H1 (cell line): Measurements from ENCODE around the gene PIAS4. TPM values are rescaled to one million over a fixed set of nuclear protein-coding genes. Genes with fewer than 3 reads are reported as not detected.
A peak's percentile ranks its signal among the peaks of the same experiment; 100 is the strongest.

Source experiments
- CTCF ChIA-PET: fragments of 300-600 bp; sonication (Branson Sonifier 250); formaldehyde crosslinking; loops from one replicate; lab custom pipeline; 2021; ENCODE audit not compliant: partially characterized antibody; lab: Charles Lee
- POLR2A ChIA-PET: fragments of 300-600 bp; sonication (Branson Sonifier 250); formaldehyde crosslinking; loops from one replicate; lab custom pipeline; 2021; ENCODE audit warnings: inconsistent platforms; ENCODE audit not compliant: partially characterized antibody; lab: Charles Lee
- DNase-seq, 2 experiments: peaks; one replicate each; pipeline versions ENCODE4 v3.0.0 to v3.0.0-alpha.2; 2010 to 2022; ENCODE audit warnings: low spot score in 2 of 2, low read depth in 1 of 2, mixed read lengths in 1 of 2
- FAIRE-seq: peaks from 2 replicates; lab custom pipeline; 2011; peaks lifted over from hg19 to GRCh38; lab: Jason Lieb, UNC
- H2AFZ ChIP-seq: 2 replicates; pipeline ENCODE4 v1.8.1; 2012; ENCODE audit warnings: low read length, inconsistent platforms
- H2AK5ac ChIP-seq: 2 replicates; pipeline ENCODE4 v1.6.1; 2013; ENCODE audit warnings: low read depth, low read length
- H2BK120ac ChIP-seq: replicated peaks from 2 replicates; pipeline ENCODE3; 2013; ENCODE audit warnings: low read depth, low read length, inconsistent platforms
- H2BK12ac ChIP-seq: 2 replicates; pipeline ENCODE4 v1.6.1; 2013; ENCODE audit warnings: low read depth, low read length
- H2BK15ac ChIP-seq: 2 replicates; pipeline ENCODE4 v1.6.1; 2013; ENCODE audit warnings: low read length
- H2BK20ac ChIP-seq: 2 replicates; pipeline ENCODE4 v1.6.1; 2013; ENCODE audit warnings: low read length
- H2BK5ac ChIP-seq: 2 replicates; pipeline ENCODE4 v1.6.1; 2013; ENCODE audit warnings: low read depth, low read length
- H3K14ac ChIP-seq: 2 replicates; pipeline ENCODE4 v1.6.1; 2013; ENCODE audit warnings: inconsistent platforms; ENCODE audit not compliant: insufficient read length
- H3K18ac ChIP-seq: 2 replicates; pipeline ENCODE4 v1.6.1; 2013; ENCODE audit warnings: low read length; ENCODE audit errors: extremely low read depth
- H3K23ac ChIP-seq: 2 replicates; pipeline ENCODE4 v1.6.1; 2013; ENCODE audit warnings: inconsistent platforms; ENCODE audit not compliant: insufficient read length
- H3K23me2 ChIP-seq: 2 replicates; pipeline ENCODE4 v1.6.1; 2013; ENCODE audit warnings: low read depth, low read length
- H3K27ac ChIP-seq: 2 replicates; pipeline ENCODE4 v1.6.1; 2011; ENCODE audit warnings: low read depth, low read length, inconsistent platforms
- H3K27me3 ChIP-seq, 4 experiments: replicated peaks in 1 of 4; 1 replicate in 1 of 4; 2 replicates in 3 of 4; pipeline versions ENCODE4 v1.6.1 to v1.8.1; 2011 to 2013; ENCODE audit warnings: low read length in 3 of 4, mild to moderate bottlenecking in 3 of 4, inconsistent platforms in 2 of 4, mixed read lengths in 2 of 4, moderate library complexity in 1 of 4; ENCODE audit not compliant: control insufficient read depth in 3 of 4, insufficient read depth in 3 of 4; ENCODE audit errors: extremely low read depth in 1 of 4
- H3K36me3 ChIP-seq, 4 experiments: 2 replicates each; pipeline versions ENCODE4 v1.6.1 to v1.8.1; 2011 to 2013; ENCODE audit warnings: mild to moderate bottlenecking in 4 of 4, low read length in 3 of 4, moderate library complexity in 2 of 4, control low read depth in 1 of 4, inconsistent platforms in 1 of 4; ENCODE audit not compliant: insufficient read depth in 4 of 4, control insufficient read depth in 2 of 4
- H3K4ac ChIP-seq: replicated peaks from 2 replicates; pipeline ENCODE3; 2013; ENCODE audit warnings: low read length, low read depth, mixed read lengths, inconsistent platforms; ENCODE audit not compliant: insufficient read length
- H3K4me1 ChIP-seq, 4 experiments: replicated peaks in 1 of 4; 1 replicate in 1 of 4; 2 replicates in 3 of 4; pipeline versions ENCODE4 v1.6.1 to v1.8.1; 2011 to 2013; ENCODE audit warnings: low read length in 3 of 4, inconsistent platforms in 2 of 4, mixed read lengths in 1 of 4; ENCODE audit not compliant: insufficient read depth in 4 of 4, control insufficient read depth in 3 of 4
- H3K4me2 ChIP-seq, 2 experiments: 2 replicates each; pipeline versions ENCODE4 v1.6.1 to v1.8.1; 2011 to 2013; ENCODE audit warnings: low read depth in 2 of 2, low read length in 2 of 2, control low read depth in 1 of 2, inconsistent platforms in 1 of 2, mild to moderate bottlenecking in 1 of 2; ENCODE audit not compliant: insufficient read depth in 1 of 2
- H3K4me3 ChIP-seq, 4 experiments: fragments of 200-600, 300-600 bp in 1 of 4; sonication (generic), shearing (Covaris generic), sonication (Bioruptor Twin) in 1 of 4; 2 replicates each; pipeline versions ENCODE4 v1.5.1 to v1.8.1; 2011 to 2016; ENCODE audit warnings: low read length in 4 of 4, low read depth in 3 of 4, control low read depth in 2 of 4, inconsistent platforms in 2 of 4, mild to moderate bottlenecking in 2 of 4, mixed read lengths in 1 of 4, moderate library complexity in 1 of 4; ENCODE audit not compliant: insufficient read depth in 2 of 4; ENCODE audit errors: extremely low read depth in 1 of 4
- H3K56ac ChIP-seq: replicated peaks from 2 replicates; pipeline ENCODE3; 2013; ENCODE audit warnings: low read depth, mild to moderate bottlenecking, mixed read lengths, low read length, inconsistent platforms; ENCODE audit not compliant: insufficient read length
- H3K79me1 ChIP-seq: 2 replicates; pipeline ENCODE4 v1.6.1; 2013; ENCODE audit warnings: low read depth, low read length, control low read depth
- H3K79me2 ChIP-seq, 2 experiments: 2 replicates each; pipeline versions ENCODE4 v1.6.1 to v1.8.1; 2012 to 2013; ENCODE audit warnings: low read length in 2 of 2, mild to moderate bottlenecking in 2 of 2, inconsistent platforms in 1 of 2; ENCODE audit not compliant: insufficient read depth in 2 of 2, control insufficient read depth in 1 of 2
- H3K9ac ChIP-seq, 4 experiments: replicated peaks in 1 of 4; 1 replicate in 1 of 4; 2 replicates in 3 of 4; pipeline versions ENCODE4 v1.6.1 to v1.8.1; 2011 to 2013; ENCODE audit warnings: low read depth in 3 of 4, low read length in 3 of 4, control low read depth in 2 of 4, mild to moderate bottlenecking in 2 of 4, moderate library complexity in 2 of 4, inconsistent platforms in 1 of 4; ENCODE audit errors: extremely low read depth in 1 of 4
- H3K9me3 ChIP-seq, 2 experiments: 2 replicates each; pipeline versions ENCODE4 v1.6.1 to v1.8.1; 2012 to 2013; ENCODE audit warnings: mild to moderate bottlenecking in 2 of 2, moderate library complexity in 2 of 2, control low read depth in 1 of 2, inconsistent platforms in 1 of 2, low read depth in 1 of 2, low read length in 1 of 2, mixed read lengths in 1 of 2; ENCODE audit not compliant: insufficient read depth in 2 of 2
- H4K20me1 ChIP-seq, 2 experiments: replicated peaks in 1 of 2; 2 replicates each; pipeline versions ENCODE3 to v1.8.1; 2011 to 2013; ENCODE audit warnings: inconsistent platforms in 2 of 2, low read length in 2 of 2, mild to moderate bottlenecking in 1 of 2; ENCODE audit not compliant: insufficient read depth in 2 of 2, control insufficient read depth in 1 of 2
- H4K5ac ChIP-seq: 2 replicates; pipeline ENCODE4 v1.6.1; 2013; ENCODE audit warnings: low read length, low read depth, mixed read lengths, inconsistent platforms; ENCODE audit not compliant: insufficient read length
- H4K8ac ChIP-seq: 2 replicates; pipeline ENCODE4 v1.8.0; 2013; ENCODE audit warnings: mild to moderate bottlenecking, moderate library complexity, low read length, inconsistent platforms; ENCODE audit not compliant: insufficient read depth; ENCODE audit errors: extremely low read depth
- H4K91ac ChIP-seq: replicated peaks from 2 replicates; pipeline ENCODE3; 2013; ENCODE audit warnings: low read length, mixed read lengths, inconsistent platforms; ENCODE audit not compliant: insufficient read length
- KDM1A ChIP-seq: fragments of 200-600, 300-600 bp; sonication (generic); IDR thresholded peaks from 2 replicates; pipeline ENCODE4 v1.7.1; 2016; ENCODE audit warnings: mild to moderate bottlenecking, low read length, borderline replicate concordance
- MAFK ChIP-seq: IDR thresholded peaks from 2 replicates; pipeline ENCODE4 v1.6.1; 2012; ENCODE audit warnings: low read depth, mild to moderate bottlenecking, improper control_type of control experiment, low read length
- NANOG ChIP-seq: IDR thresholded peaks from 2 replicates; pipeline ENCODE4 v1.6.1; 2011; ENCODE audit warnings: low read length, low read depth, mild to moderate bottlenecking, inconsistent platforms; ENCODE audit not compliant: insufficient read depth, poor library complexity, severe bottlenecking
- NRF1 ChIP-seq: IDR thresholded peaks from 2 replicates; pipeline ENCODE4 v1.6.1; 2011; ENCODE audit warnings: mild to moderate bottlenecking, low read depth, low read length, improper control_type of control experiment
- SAP30 ChIP-seq: fragments of 300-600 bp; sonication (generic); IDR thresholded peaks from 2 replicates; pipeline ENCODE4 v1.7.1; 2012; ENCODE audit warnings: low read length, moderate library complexity, mild to moderate bottlenecking, inconsistent platforms; ENCODE audit not compliant: insufficient read depth, insufficient replicate concordance
- TBP ChIP-seq: IDR thresholded peaks from 2 replicates; pipeline ENCODE4 v1.6.1; 2011; ENCODE audit warnings: low read depth, low read length, improper control_type of control experiment
- WGBS, 2 experiments: shearing (Covaris generic) in 1 of 2; methylation state at CpG; one replicate each; pipeline versions ENCODE4 v1.1.6 to v1.1.7; 2013 to 2015; ENCODE audit warnings: low lambda C conversion rate in 2 of 2, mixed read lengths in 2 of 2, inconsistent platforms in 1 of 2, low coverage in 1 of 2, missing lambda C conversion rate in 1 of 2; ENCODE audit not compliant: insufficient replicate concordance in 2 of 2, insufficient coverage in 1 of 2, insufficient read length in 1 of 2; ENCODE audit errors: extremely low coverage in 1 of 2, missing lambda C conversion rate in 1 of 2; 5-methylcytosine and 5-hydroxymethylcytosine counted together
- polyA plus RNA-seq, 7 experiments: library from polyadenylated mRNA; depleted of rRNA in 3 of 7; stranded (reverse) in 5 of 7; unstranded in 2 of 7; fragments of >200 nt in 5 of 7; fragments of 200-250 nt in 2 of 7; gene quantifications; 1 replicate in 5 of 7; 2 replicates in 1 of 7; 4 replicates in 1 of 7; pipeline versions ENCODE4 v1.2.1 to v1.2.3, GENCODE V29; 2011 to 2013; ENCODE audit warnings: missing spikeins in 2 of 7, mixed read lengths in 2 of 7
- total RNA-seq: library from RNA; stranded (reverse); fragmentation: NEBNext Ultra II Directional; extraction: Animal tissue kit (Norgen Biotek cat#: 25700); gene quantifications from 2 replicates; pipeline ENCODE4 v1.2.1, GENCODE V29; 2021
- TF ChIP-seq, protein P1 (sequence below), 3 experiments: IDR thresholded peaks; 1 replicate in 2 of 3; 2 replicates in 1 of 3; pipeline versions ENCODE4 v1.5.1 to v1.6.1; 2011; ENCODE audit warnings: low read length in 3 of 3, mild to moderate bottlenecking in 3 of 3, inconsistent platforms in 2 of 3, low read depth in 1 of 3, moderate library complexity in 1 of 3; ENCODE audit not compliant: insufficient read depth in 1 of 3; ENCODE audit errors: control extremely low read depth in 1 of 3

PIAS4 gene
- total and polyA plus RNA-seq, 2 of the 8 experiments (the other 6 are each of a cell fraction or from before 2014, with no cell fraction given), result 30.2 to 51.4 TPM

GRCh38 chr19:3987619-3988371, 19.7 kb upstream of the PIAS4 start:
- H3K9me3 ChIP-seq, result no peaks in the 10 kb centered on the region
- H3K4me2 ChIP-seq, result peak overlapping the region; percentile 77 to 97
- no peak overlapping the region for H3K23ac ChIP-seq
- 0 out of 2 replicates have a peak overlapping the region, but pooled peaks have one; percentile 51 for H3K18ac ChIP-seq
- peak in 1 of 2 experiments; percentile 87 for DNase-seq
- no peak overlapping the region for H3K56ac ChIP-seq
- H4K91ac ChIP-seq, result no peak overlapping the region
- H2AFZ ChIP-seq, result peak overlapping the region; percentile 48; the same call in 1 of the 2 replicates
- peaks cover 16 to 25% of the 10 kb centered on the region in 2 experiments for H3K79me2 ChIP-seq
- peaks cover 7% of the 10 kb centered on the region; the same call in 1 of the 2 replicates for H3K79me1 ChIP-seq
- no peak overlapping the region for H3K9ac ChIP-seq
- no peak overlapping the region for H2BK120ac ChIP-seq
- WGBS, 2 experiments, result 20% methylated on average over 27 of the region's 30 CpGs; no CpG with 5 or more reads in 1 of the 2 experiments
- peaks cover 12 to 19% (median 15%) of the 10 kb centered on the region in 4 experiments for H3K36me3 ChIP-seq
- FAIRE-seq, result no peak
- H4K8ac ChIP-seq, result no peak overlapping the region
- ChIA-PET CTCF (interaction anchor here (0.6 to 3.7 kb wide), 28 partner anchors 9 to 1985 kb away, joined by 3 to 21 read pairs (median 3); partner anchors contain the start of genes DAPK3 and PIAS4), POLR2A (interaction anchor here (0.5 to 5.1 kb wide), 13 partner anchors 10 to 483 kb away, joined by 3 to 46 read pairs (median 4); partner anchors contain the start of genes ATCAY, DAPK3, NMRK2 and RAX2)
- H3K4me1 ChIP-seq, result peaks cover 2 to 13% (median 9%) of the 10 kb centered on the region in 4 experiments
- H2BK20ac ChIP-seq, result no peak overlapping the region
- H4K5ac ChIP-seq, result peak overlapping the region; percentile 75
- no peak overlapping the region for H2AK5ac ChIP-seq
- H3K4ac ChIP-seq, result no peak overlapping the region
- no peak overlapping the region for H2BK5ac ChIP-seq
- peaks cover 8% of the 10 kb centered on the region for H3K23me2 ChIP-seq
- H2BK12ac ChIP-seq, result no peak overlapping the region
- no peak overlapping the region for H3K14ac ChIP-seq
- no peaks in the 10 kb centered on the region for H3K27me3 ChIP-seq
- H4K20me1 ChIP-seq, result peaks cover 21 to 22% of the 10 kb centered on the region in 2 experiments
- peak overlapping the region in 3 of 4 experiments; percentile 36 to 79 (median 39); a peak in 7 of 8 replicates for H3K4me3 ChIP-seq
- no peak overlapping the region for H2BK15ac ChIP-seq
- no peak overlapping the region for H3K27ac ChIP-seq
- TF ChIP-seq TBP, result 0 out of 2 replicates have a peak, but pooled peaks have one; percentile 16
- TF ChIP-seq, protein P1, sequence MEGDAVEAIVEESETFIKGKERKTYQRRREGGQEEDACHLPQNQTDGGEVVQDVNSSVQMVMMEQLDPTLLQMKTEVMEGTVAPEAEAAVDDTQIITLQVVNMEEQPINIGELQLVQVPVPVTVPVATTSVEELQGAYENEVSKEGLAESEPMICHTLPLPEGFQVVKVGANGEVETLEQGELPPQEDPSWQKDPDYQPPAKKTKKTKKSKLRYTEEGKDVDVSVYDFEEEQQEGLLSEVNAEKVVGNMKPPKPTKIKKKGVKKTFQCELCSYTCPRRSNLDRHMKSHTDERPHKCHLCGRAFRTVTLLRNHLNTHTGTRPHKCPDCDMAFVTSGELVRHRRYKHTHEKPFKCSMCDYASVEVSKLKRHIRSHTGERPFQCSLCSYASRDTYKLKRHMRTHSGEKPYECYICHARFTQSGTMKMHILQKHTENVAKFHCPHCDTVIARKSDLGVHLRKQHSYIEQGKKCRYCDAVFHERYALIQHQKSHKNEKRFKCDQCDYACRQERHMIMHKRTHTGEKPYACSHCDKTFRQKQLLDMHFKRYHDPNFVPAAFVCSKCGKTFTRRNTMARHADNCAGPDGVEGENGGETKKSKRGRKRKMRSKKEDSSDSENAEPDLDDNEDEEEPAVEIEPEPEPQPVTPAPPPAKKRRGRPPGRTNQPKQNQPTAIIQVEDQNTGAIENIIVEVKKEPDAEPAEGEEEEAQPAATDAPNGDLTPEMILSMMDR (IDR thresholded peaks at IDR 0.05; ENCODE audit: control extremely low read depth in 1 of 3, insufficient read depth in 1 of 3, low read depth in 1 of 3, low read length in 3 of 3), result peak; percentile 69 to 77 (median 76)
- no peak for TF ChIP-seq NANOG
- no peak for TF ChIP-seq SAP30
- peak; percentile 96 for TF ChIP-seq NRF1
- no peak for TF ChIP-seq MAFK
- peak; percentile 79 for TF ChIP-seq KDM1A
